ENCODE measurements around the gene CA7.

GRCh38 chr16:66880288-66881013 is 36.2 kb downstream of the CA7 start, which contains the start of gene PDP2:
- TF ChIP-seq CTCF (IDR thresholded peaks at IDR 0.05 in 4 of 5, conservative IDR thresholded peaks at IDR 0.05 in 1 of 5) (no peak), POLR2A (IDR thresholded peaks at IDR 0.05) (peak; percentile 81 to 90)

All from gastrocnemius medialis (tissue), 4 donors.